Psoas muscle (tissue), 8 donors: Measurements from ENCODE around the gene ACSF2. TPM values are rescaled to one million over a fixed set of nuclear protein-coding genes. Genes with fewer than 3 reads are reported as not detected.
A peak's percentile ranks its signal among the peaks of the same experiment; 100 is the strongest.
"Not testable (repeated sequence)": the region's sequence is repeated elsewhere in the genome, so short reads cannot be mapped to it uniquely, and the experiment has no call there.

Experiments
- ATAC-seq, 4 donors: fragments of 200-7000 bp; cut with Tn5 transposase; one replicate each; pipeline ENCODE4 v1.9.1; 2020; ENCODE audit warnings: moderate library complexity in 3 of 4, mild to moderate bottlenecking in 2 of 4
- DNase-seq, 2 donors: peaks; one replicate each; pipeline ENCODE4 v3.0.0-alpha.2; 2020
- H3K27ac ChIP-seq: fragments of 200-600 bp; one replicate; pipeline ENCODE4 v1.8.0; 2022
- H3K27me3 ChIP-seq, 3 donors: fragments of 200-600 bp in 1 of 3; one replicate each; pipeline versions ENCODE4 v1.6.1 to v1.8.0; 2013 to 2022; ENCODE audit warnings: low read length in 2 of 3, mild to moderate bottlenecking in 2 of 3, moderate library complexity in 1 of 3; ENCODE audit not compliant: insufficient read depth in 3 of 3
- H3K36me3 ChIP-seq, 2 donors: fragments of 200-600 bp in 1 of 2; one replicate each; pipeline versions ENCODE4 v1.6.1 to v1.8.0; 2013 to 2022; ENCODE audit warnings: low read depth in 1 of 2, mild to moderate bottlenecking in 1 of 2, moderate library complexity in 1 of 2; ENCODE audit not compliant: insufficient read depth in 1 of 2
- H3K4me1 ChIP-seq: fragments of 200-600 bp; one replicate; pipeline ENCODE4 v1.8.0; 2022
- H3K4me3 ChIP-seq: fragments of 200-600 bp; one replicate; pipeline ENCODE4 v1.8.0; 2022; ENCODE audit warnings: mild to moderate bottlenecking
- H3K9me3 ChIP-seq: fragments of 200-600 bp; one replicate; pipeline ENCODE4 v1.8.0; 2022
- WGBS, 3 donors: extraction: QIAGEN DNeasy Blood & Tissue Kit; methylation state at CpG; one replicate each; pipeline versions ENCODE4 v1.1.6 to v1.1.7; 2013; 5-methylcytosine and 5-hydroxymethylcytosine counted together
- intact Hi-C, 2 donors: fragments of 100-400 bp; cut with DNase I; formaldehyde crosslinking; loops; one replicate each; pipeline versions ENCODE4 v1.11.0 to v1.14.2; 2022
- polyA plus RNA-seq, 3 donors: library from polyadenylated mRNA; stranded (reverse); fragments of 200-250 nt; gene quantifications; one replicate each; pipeline ENCODE4 v1.2.3, GENCODE V29; 2013
- total RNA-seq, 4 donors: library from RNA; stranded (reverse); fragmentation: NEBNext Ultra II Directional in 2 of 4; extraction: Animal tissue kit (Norgen Biotek cat#: 25700) in 2 of 4; gene quantifications; one replicate each; pipeline versions ENCODE4 v1.2.1 to v1.2.4, GENCODE V29; 2021 to 2023
- TF ChIP-seq, protein P1 (sequence below): fragments of 200-600 bp; IDR thresholded peaks from one replicate; pipeline ENCODE4 v1.8.0; 2022; ENCODE audit warnings: antibody characterized with exemption
- donor health status: healthy with polysubstance abuse.
- donor health status: DM: no; HTN: no; CAD: no; lungs with moderate emphysema.
- donor health status: Bipolar disorder and iron deficiency.
- donor health status: healthy.
- donor health status: DM: yes; HTN: yes; CAD: no.
- donor health status: DM: no; HTN: no; CAD: no.
- donor health status: DM: no; HTN: no; CAD: no.
- donor health status: DM: yes; HTN: yes; CAD: no.

Gene ACSF2
- total and polyA plus RNA-seq, 7 donors, result 14.4 to 72.3 (median 35.5) TPM

DNA sequence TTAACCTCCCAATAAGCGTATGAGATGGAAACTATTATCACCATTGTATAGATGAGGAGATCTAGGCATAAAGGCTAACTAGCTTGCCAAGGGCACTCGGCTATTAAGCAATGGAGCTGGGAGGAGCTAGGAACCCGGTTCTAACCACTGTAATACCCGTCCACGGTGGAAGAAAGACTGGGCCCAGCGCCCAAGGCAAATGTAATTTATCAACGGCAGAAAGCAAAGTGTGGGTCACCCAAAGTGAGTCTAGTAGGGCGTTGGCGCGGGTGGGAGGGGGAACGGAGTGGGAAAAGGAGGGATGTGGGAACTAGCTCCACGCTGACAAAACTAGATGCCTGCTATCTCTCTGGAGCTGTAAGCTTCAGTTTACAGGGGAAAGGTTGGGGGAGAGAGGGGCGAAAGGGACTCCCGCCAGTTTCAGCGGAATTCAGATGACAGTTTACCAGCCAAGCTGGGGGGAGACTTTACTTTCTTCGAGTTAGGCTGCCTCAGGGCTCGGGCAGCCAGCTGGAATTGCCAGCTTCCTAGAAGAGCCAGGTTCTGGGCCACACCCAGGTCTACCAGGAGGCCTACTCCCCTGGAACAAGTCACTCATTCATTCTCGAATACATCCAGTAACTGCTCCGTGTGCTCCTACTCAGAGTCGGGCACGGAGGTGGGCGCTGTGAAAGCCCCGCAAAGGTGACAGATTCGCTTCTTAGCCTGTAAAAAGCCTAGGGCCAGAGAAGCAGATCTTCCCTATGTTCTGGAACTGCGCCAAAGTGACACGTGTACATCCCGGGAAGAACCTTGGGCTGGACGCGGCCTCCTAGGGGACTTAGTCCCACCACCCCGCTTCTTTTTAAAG lies 29.5 kb upstream of the ACSF2 start:
- peak; percentile 59 to 62 for DNase-seq
- TF ChIP-seq, protein P1, sequence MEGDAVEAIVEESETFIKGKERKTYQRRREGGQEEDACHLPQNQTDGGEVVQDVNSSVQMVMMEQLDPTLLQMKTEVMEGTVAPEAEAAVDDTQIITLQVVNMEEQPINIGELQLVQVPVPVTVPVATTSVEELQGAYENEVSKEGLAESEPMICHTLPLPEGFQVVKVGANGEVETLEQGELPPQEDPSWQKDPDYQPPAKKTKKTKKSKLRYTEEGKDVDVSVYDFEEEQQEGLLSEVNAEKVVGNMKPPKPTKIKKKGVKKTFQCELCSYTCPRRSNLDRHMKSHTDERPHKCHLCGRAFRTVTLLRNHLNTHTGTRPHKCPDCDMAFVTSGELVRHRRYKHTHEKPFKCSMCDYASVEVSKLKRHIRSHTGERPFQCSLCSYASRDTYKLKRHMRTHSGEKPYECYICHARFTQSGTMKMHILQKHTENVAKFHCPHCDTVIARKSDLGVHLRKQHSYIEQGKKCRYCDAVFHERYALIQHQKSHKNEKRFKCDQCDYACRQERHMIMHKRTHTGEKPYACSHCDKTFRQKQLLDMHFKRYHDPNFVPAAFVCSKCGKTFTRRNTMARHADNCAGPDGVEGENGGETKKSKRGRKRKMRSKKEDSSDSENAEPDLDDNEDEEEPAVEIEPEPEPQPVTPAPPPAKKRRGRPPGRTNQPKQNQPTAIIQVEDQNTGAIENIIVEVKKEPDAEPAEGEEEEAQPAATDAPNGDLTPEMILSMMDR, result no peak
- peak; percentile 45 to 75 (median 60) for ATAC-seq
- intact Hi-C loops, result no loop called here
- Histone ChIP-seq H3K36me3 (peaks cover 18 to 36% of the 10 kb centered on the region in 2 donors), H3K4me3 (peak overlapping the region; percentile 95), H3K27ac (peak overlapping the region; percentile 89), H3K27me3 (no peaks in the 10 kb centered on the region), H3K9me3 (no peaks in the 10 kb centered on the region), H3K4me1 (peaks cover 17% of the 10 kb centered on the region)
- 5 to 8% (median 6%) methylated on average over 30 of the region's 30 CpGs for WGBS, 3 donors

DNA sequence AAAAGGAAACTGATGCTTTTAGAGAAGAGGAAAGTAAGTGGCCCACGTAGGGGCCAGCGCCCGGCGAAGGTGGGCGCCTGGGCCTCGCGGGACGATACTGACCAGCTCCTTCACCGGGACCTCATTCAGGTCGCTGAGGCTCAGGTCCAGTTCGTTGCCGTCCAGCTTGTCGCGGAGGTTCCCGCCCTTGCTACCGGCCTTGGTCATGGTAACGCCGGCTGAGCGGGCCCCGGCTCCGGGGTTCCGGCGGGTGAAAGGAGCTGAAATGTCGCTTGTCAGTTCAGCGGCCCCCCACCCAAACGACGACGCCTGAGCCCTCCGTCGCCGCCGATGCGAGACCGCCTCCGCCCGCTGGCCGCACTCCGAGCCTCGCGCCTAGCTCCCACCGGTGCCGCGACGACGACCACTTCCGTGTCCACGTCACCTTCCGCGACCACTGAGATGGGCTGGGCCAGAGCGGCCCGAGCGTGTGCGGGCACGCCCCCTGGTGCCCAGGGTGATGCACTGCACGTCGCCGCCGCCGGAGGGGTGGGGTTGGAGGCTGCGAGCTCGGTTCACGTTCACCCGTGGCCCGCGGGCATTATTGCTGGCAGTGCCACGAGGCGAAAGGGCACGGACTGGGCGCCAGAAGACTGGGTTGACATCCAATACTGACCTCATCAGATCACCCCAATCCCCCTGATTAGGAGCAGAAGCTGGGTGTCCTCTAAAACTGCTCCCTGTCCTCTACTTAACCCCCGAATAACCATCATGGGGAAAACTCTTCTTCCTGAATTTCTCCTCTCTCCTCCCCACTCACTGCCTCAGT lies 28.7 kb upstream of the ACSF2 start, which contains the start of gene LRRC59:
LRRC59 (minus strand) TSS at position 413 of the 808 bp plus-strand sequence; CDS start at position 207, 206 bp downstream.
- intact Hi-C loops, result no loop called here
- ATAC-seq (peak; percentile 97 to 100 (median 98)), DNase-seq (peak; percentile 91 to 94)
- Histone ChIP-seq H3K9me3 (no peaks in the 10 kb centered on the region), H3K4me3 (peak within 1 kb of the TSS; percentile 95), H3K27me3 (no peaks in the 10 kb centered on the region), H3K36me3 (peaks cover 13 to 27% of the 10 kb centered on the region in 2 donors), H3K27ac (peak within 1 kb of the TSS; percentile 89), H3K4me1 (peaks cover 17% of the 10 kb centered on the region)
- WGBS, 3 donors, result 1% methylated on average over 61 to 70 of the region's 70 CpGs
- TF ChIP-seq, protein P1, result peak; percentile 95

DNA sequence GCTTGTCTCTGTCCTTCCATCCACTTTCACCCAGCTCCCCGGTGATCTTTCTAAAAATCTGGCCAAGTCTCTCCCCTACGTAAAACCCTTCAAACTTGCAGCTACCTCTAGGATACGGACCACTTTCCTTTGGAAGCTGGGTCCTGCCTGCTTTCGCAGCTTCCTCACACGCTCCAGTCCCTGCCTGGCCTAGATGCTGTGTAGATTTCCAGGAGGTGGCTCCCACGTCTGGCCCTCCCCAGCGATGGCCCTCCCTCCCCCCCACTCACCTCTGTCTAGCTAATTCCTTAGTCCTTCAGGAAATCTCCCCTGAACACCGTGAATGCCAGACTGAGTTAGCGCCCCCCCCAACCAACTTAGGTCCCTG lies 28.1 kb upstream of the ACSF2 start:
- no peak for DNase-seq
- WGBS, 3 donors, result 55 to 67% (median 60%) methylated on average over 9 of the region's 9 CpGs
- peak overlapping the region; percentile 95 for H3K4me3 ChIP-seq

DNA sequence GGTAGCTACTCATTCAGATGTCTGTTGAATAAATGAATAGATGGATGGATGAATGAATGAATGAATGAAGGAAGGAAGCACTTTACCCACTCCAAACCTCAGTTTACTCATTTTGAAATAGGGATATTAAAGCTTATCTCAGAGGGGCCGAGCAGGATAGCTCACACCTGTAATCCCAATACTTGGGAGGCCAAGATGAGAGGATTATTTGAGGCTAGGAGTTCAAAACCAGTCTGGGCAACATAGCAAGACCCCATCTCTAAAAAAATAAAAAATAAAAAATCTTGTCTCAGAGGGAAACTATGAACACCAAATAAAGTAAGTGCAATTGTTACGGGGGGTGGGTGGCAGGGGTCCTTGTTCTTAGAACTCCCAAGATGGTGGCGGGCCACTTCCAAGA lies 27.3 kb upstream of the ACSF2 start:
- ATAC-seq, H3K4me3 ChIP-seq, H3K27me3 ChIP-seq, H3K9me3 ChIP-seq, intact Hi-C loops, DNase-seq, H3K27ac ChIP-seq: not testable (repeated sequence)
- peaks cover 10 to 14% of the 10 kb centered on the region in 2 donors for H3K36me3 ChIP-seq
- peaks cover 17% of the 10 kb centered on the region for H3K4me1 ChIP-seq
- 97 to 100% (median 98%) methylated on average over 3 of the region's 3 CpGs for WGBS, 3 donors

More for the DNA sequence above, 28.1 kb upstream of the ACSF2 start:
- Histone ChIP-seq H3K4me1 (peaks cover 17% of the 10 kb centered on the region), H3K27ac (no peak overlapping the region), H3K9me3 (no peaks in the 10 kb centered on the region), H3K27me3 (no peaks in the 10 kb centered on the region), H3K36me3 (peaks cover 12 to 21% of the 10 kb centered on the region in 2 donors)
- intact Hi-C loops, result no loop called here
- TF ChIP-seq, protein P1, result no peak
- ATAC-seq, result no peak

DNA sequence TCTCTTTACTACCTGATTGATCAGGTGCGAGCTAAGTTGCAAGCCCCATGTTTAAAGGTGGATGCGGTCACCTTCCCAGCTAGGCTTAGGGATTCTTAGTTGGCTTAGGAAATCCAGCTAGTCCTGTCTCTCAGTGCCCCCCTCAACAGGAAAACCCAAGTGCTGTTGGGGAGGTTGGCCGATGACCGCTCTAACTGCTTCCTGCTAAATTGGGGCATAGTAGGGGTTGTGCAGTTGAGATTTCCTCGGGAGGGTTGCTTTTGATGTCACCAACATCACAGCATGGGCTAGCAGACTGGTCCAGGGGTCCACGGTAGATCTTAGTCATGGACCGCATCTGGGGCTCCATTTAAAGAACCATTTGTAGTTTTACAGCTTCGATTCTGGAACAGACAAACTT lies 26.4 kb upstream of the ACSF2 start:
- H3K27ac ChIP-seq, H3K27me3 ChIP-seq, intact Hi-C loops, DNase-seq, H3K36me3 ChIP-seq, ATAC-seq, H3K9me3 ChIP-seq, H3K4me3 ChIP-seq: not testable (repeated sequence)
- H3K4me1 ChIP-seq, result peaks cover 17% of the 10 kb centered on the region
- 91 to 94% (median 92%) methylated on average over 8 of the region's 8 CpGs for WGBS, 3 donors

DNA sequence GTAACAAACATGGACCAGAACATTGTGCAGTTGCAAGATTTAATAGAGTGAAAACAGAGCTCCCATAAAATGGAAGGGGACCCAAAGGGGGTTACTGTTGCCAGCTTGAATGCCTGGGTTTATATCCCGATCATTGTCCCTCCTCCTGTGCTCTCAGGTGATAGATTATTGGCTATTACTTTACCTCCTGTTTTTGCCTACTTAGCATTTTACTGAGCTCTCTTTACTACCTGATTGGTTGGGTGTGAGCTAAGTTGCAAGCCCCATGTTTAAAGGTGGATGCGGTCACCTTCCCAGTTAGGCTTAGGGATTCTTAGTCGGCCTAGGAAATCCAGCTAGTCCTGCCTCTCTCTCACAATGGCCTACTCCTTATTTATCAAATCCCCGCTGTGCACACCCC lies 20.7 kb upstream of the ACSF2 start:
- H3K36me3 ChIP-seq, intact Hi-C loops, H3K4me3 ChIP-seq, H3K27me3 ChIP-seq, H3K27ac ChIP-seq, ATAC-seq, DNase-seq, H3K9me3 ChIP-seq, H3K4me1 ChIP-seq: not testable (repeated sequence)
- WGBS, 3 donors, result 80 to 85% (median 84%) methylated on average over 4 of the region's 4 CpGs
